ENCODE measurements around the gene LHPP. TPM values are rescaled to one million over a fixed set of nuclear protein-coding genes. Genes with fewer than 3 reads are reported as not detected.
A peak's percentile ranks its signal among the peaks of the same experiment; 100 is the strongest.

LHPP gene
- total RNA-seq, 1 donor from 2014 or later: 16.2 TPM

GRCh38 chr10:124565565-124566221 lies 104.1 kb downstream of the LHPP start:
- intact Hi-C loops (cut with DNase I): no loop called here
- Histone ChIP-seq H3K27ac (no peak overlapping the region), H3K9me3 (no peaks in the 10 kb centered on the region), H3K4me3 (no peak overlapping the region), H3K4me1 (no peaks in the 10 kb centered on the region), H3K36me3 (no peaks in the 10 kb centered on the region), H3K27me3 (no peaks in the 10 kb centered on the region)
- peak; percentile 35 for TF ChIP-seq CTCF (IDR thresholded peaks at IDR 0.05)
- ATAC-seq (peak; percentile 84), DNase-seq (peak; percentile 82)

- Histone ChIP-seq H3K36me3 (no peaks in the 10 kb centered on the region), H3K9me3 (no peaks in the 10 kb centered on the region), H3K4me3 (no peak overlapping the region), H3K27me3 (no peaks in the 10 kb centered on the region), H3K27ac (no peak overlapping the region), H3K4me1 (no peaks in the 10 kb centered on the region)
- no peak for ATAC-seq
- DNase-seq: peak; percentile 35
- intact Hi-C loops (cut with DNase I): no loop called here
- TF ChIP-seq CTCF (IDR thresholded peaks at IDR 0.05): no peak
Observed at GRCh38 chr10:124566222-124566888, 104.7 kb downstream of the LHPP start.

- ATAC-seq (no peak), DNase-seq (peak; percentile 54)
- no peaks in the 10 kb centered on the region for H3K27me3 ChIP-seq
- no peaks in the 10 kb centered on the region for H3K9me3 ChIP-seq
- no peak overlapping the region for H3K27ac ChIP-seq
- TF ChIP-seq CTCF (IDR thresholded peaks at IDR 0.05): no peak
- no peaks in the 10 kb centered on the region for H3K36me3 ChIP-seq
- intact Hi-C loops (cut with DNase I): no loop called here
- H3K4me3 ChIP-seq: no peak overlapping the region
- no peaks in the 10 kb centered on the region for H3K4me1 ChIP-seq
Observed at GRCh38 chr10:124566981-124567835, 105.6 kb downstream of the LHPP start.

- no peak for TF ChIP-seq CTCF (IDR thresholded peaks at IDR 0.05)
- Histone ChIP-seq H3K4me3 (no peak overlapping the region), H3K4me1 (no peaks in the 10 kb centered on the region), H3K9me3 (no peaks in the 10 kb centered on the region), H3K27me3 (no peaks in the 10 kb centered on the region), H3K27ac (no peak overlapping the region), H3K36me3 (no peaks in the 10 kb centered on the region)
- ATAC-seq (no peak), DNase-seq (peak; percentile 60)
- intact Hi-C loops (cut with DNase I): no loop called here
Observed at GRCh38 chr10:124568339-124568738, 106.7 kb downstream of the LHPP start.

- H3K27me3 ChIP-seq: no peaks in the 10 kb centered on the region
- H3K4me1 ChIP-seq: no peaks in the 10 kb centered on the region
- H3K27ac ChIP-seq: no peak overlapping the region
- H3K4me3 ChIP-seq: no peak overlapping the region
- no peaks in the 10 kb centered on the region for H3K36me3 ChIP-seq
- ATAC-seq: no peak
- DNase-seq: peak; percentile 46
- H3K9me3 ChIP-seq: no peaks in the 10 kb centered on the region
- intact Hi-C loops (cut with DNase I): no loop called here
- no peak for TF ChIP-seq CTCF (IDR thresholded peaks at IDR 0.05)
Observed at GRCh38 chr10:124568848-124569622, 107.4 kb downstream of the LHPP start.

Data from upper lobe of right lung (tissue), 1 donor.